Body of pancreas (tissue), 4 donors: ENCODE results near the gene ATP5MC3.

Experiments
- CTCF ChIP-seq, 7 experiments: fragments of 450-650 bp in 4 of 7; fragments of 200-600 bp in 3 of 7; sonication (generic) in 3 of 7; IDR thresholded peaks; one replicate each; pipeline ENCODE4 v1.5.1; 2016 to 2019; ENCODE audit warnings: antibody characterized with exemption in 7 of 7
- POLR2A ChIP-seq, 3 donors: fragments of 450-650 bp; IDR thresholded peaks; one replicate each; pipeline ENCODE4 v1.6.1; 2016; ENCODE audit warnings: antibody characterized with exemption in 3 of 3, mild to moderate bottlenecking in 2 of 3

- TF ChIP-seq POLR2A (IDR thresholded peaks at IDR 0.05), result no peak
- no peak for TF ChIP-seq CTCF (IDR thresholded peaks at IDR 0.05)
Observed at GRCh38 chr2:175227393-175227792, 45.9 kb upstream of the ATP5MC3 start.
